Stromal cell of bone marrow (primary cell): ENCODE results near the gene RAB43.
"Not testable (repeated sequence)": the region's sequence is repeated elsewhere in the genome, so short reads cannot be mapped to it uniquely, and the experiment has no call there.

ENCODE experiments used
- DNase-seq: peaks from one replicate; pipeline ENCODE4 v3.0.0-alpha.2; 2012; ENCODE audit warnings: low read depth

The RAB43 gene

DNA sequence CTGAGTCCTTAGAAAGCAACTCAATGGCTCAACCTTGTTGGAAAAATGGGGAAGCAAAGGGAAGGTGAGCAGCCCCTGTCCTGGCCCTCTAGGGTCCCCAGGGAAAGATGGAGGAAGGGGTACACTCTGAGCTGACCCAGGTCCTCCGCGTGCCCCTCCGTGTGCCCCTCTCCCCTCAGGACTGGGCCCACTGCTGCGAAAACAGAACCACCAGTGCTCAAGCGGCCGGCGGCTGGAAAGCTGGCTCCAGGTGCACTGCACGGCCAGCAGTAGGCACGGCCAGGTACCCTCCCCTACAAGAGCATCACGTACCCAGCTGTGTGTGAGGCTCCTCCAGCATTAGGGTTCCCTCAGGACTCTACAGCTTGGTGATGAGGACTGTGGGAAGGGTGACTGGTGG lies 26.3 kb downstream of the RAB43 start:
- no peak for DNase-seq

DNA sequence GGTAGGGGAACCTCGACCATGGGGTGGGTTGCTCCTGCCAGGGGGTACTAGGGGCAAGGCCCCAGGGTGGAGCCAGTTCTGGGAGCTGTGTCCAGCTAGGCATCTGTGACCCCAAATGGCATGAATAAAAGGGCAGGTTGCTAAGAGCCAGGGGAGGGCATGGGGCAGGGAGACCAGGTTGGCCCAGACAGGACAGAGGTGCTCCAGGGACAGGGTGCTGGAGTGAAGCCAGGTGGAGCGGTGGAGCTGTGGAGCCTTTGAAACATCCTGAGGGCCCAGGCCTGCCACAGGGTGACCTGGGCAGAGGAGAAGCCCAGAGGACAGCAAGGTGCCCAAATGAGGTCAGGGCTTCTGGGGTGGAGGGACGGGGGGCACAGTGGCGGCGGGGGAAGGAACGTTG lies 33.3 kb downstream of the RAB43 start:
- not testable (repeated sequence) for DNase-seq

DNA sequence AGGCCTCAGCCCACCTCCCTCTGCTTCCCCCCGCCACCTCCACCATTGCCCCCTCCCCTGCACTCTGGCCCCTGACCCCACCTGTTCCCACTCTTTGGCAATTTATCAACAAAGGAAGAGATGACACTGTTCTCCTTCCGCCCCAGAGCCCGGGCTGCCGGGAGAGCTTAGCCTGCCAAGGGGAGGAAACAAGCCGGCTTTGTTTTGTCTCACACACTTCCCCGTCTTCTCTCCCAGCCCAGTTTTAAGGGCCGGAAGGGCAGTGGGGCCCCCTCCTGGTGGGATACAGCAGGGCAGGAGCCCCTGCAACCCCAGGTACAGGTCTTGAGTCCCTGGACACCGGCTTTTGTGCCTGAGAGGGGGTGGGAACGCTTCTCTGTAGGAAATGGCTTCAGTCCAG lies 33.7 kb downstream of the RAB43 start:
- DNase-seq: not testable (repeated sequence)

DNA sequence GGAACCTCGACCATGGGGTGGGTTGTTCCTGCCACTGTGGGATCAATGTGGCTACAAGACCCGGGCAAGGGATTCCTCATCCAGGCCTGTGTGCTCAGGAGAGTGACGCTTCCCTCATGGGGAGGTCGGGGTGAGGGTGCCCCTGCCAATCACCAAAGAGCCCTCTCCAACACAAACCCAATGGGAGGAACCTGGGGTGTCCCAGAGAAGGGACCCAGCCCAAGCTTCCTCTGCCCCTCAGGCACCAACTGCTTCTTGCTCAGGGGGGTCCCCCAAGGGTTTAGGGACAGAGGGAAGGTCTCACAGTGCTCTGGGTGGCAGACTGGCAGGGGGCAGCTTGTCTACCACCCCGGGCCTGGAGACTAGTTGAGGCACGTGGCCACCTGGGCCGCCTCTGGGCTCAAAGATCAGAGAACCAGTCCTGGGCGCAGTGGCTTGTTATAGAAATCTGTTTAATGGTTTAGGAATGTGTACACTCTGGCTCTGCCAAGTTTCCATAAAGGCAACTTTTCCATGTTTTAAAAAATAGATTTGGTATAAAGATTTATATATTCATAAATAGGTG lies 34.4 kb downstream of the RAB43 start:
- no peak for DNase-seq

DNA sequence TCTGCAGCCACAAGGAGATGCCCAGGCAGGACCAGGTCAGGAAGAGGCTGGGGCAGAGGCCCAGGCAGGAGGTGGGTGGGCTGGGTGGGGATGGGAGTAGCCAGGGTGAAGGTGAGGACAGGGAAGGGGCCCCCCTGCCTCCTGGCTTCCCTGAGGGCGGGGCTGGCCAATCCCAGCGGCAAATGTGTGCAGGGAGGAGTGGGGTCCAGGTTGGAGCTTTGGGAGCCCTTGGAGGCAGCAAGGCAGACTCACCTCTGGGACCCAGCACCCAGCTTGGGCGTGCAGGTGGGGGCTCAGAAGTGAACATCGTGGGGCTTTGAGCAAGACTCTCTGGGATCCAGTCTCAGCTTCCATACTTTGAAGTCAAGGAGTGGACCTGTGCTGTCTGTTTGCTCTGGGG lies 35.8 kb downstream of the RAB43 start:
- no peak for DNase-seq

DNA sequence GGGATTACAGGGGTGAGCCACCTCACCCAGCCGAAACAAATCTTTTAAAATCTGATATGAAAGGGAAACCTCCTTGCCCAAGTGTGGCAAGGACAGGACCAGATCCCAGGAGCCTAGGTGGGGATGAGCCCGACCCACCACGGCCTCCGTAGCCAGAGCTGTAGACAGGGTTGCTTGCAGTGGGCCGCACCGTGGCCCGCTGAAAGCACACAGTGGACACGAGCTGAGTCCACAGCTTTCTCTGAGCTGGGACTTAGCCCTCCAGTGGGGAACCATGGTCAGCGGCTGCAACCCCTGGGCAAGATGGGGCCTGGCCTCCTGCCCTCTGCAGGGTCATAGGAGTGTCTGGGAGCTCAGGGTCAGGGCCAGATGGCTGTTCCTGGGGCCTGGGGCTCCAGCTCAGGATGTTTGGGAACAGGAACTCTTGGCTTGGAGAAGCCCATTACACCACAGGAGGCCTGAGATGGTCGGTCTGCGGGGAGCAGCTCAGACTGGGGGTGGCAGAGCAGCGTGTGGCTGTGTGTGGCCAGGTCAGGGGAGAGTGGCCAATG lies 36.4 kb downstream of the RAB43 start:
- DNase-seq: no peak

DNA sequence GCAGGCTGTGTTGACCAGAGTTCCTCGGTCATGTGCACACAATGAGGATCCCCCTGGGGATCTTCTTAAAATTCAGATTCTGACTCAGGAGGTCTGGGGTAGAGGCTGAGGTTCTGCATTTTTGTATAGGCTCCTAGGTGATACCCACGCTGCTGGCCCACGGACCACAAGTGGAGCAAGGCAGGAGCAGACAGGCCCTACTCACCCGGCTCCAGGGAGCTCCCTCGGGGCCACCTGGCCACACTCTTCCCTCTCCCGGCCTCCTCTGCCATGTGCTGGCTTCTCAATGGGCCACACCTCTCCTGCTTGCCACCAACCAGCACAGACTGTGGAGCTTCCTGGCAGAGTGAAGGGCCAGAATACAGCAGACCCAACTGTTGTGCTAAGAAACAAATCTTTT lies 37.1 kb downstream of the RAB43 start:
- DNase-seq: no peak

DNA sequence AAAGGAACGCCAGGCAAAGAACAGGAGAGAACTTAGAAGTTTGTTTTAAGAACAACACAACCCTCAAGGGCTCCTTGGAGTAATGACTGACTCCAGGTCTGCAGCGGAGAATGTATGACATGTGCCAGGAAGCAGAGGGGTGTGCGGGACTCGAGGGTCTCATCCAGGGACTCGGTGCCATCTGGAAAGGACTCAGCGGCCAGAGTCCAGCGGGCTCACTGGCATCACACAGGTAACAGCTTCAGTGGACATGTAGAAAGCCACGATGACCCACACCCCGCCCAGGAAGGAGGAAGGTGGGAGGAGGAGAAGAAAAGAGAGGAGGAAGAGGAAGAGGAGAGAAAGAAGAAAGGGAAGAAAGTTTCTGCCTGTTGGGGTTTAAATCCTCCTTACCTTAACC lies 39.6 kb downstream of the RAB43 start:
- no peak for DNase-seq

DNA sequence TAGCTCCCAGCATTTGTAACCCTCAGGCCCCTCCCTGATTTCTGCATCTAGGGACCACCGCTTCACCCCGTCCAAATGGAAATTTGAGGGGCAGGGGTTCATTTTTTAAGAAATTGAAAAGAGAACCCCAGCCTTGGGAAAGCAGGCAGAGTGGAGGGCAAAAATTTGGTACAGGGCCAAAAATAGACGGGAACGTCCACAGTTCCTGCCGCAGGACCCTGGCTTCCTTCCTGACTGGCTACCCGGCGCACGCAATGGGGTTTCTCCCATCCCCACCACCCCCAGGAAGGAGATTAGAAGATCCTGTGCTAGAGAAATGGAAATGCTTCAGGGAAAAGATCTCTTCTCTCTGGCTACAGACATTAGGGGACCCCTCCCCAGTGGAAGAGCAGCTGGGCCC lies 40.1 kb downstream of the RAB43 start:
- no peak for DNase-seq

DNA sequence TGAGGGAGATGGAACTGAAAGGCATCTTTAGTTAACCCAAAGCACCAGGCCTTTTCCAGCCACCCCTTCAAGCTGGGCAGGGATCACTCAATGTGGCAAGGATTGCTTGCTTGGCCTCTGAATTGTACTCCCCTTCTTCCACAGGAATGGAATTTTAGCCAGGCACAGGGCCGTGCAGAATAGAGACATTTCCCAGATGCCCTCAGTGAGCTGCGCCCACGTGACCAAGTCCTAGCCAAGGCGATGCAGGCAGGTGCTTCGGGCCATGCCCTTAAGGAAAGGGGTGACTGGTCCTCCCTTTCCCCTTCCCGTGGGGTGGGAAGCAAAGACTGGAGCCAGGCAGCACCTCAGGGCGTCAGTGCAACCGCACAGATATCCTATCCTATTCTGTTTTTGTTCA lies 43.1 kb downstream of the RAB43 start:
- DNase-seq: no peak

DNA sequence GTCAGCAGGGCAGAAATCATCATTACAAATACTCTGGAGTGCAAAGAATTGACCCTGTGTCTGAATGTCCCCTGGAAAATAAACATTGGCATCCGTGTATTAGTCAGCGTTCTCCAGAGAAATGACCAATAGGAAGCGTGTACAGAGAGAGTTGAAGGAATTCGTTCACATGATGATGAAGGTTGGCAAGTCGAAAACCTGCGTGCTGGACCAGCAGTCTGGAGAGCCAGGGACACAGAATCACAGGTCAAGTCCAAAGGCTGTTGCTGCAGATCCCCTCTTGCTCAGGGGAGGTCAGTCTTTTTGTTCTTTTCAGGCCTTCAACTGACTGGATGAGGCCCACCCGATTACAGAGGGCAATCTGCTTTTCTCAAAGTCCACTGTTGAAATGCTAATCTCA lies 44.4 kb downstream of the RAB43 start:
- no peak for DNase-seq

DNA sequence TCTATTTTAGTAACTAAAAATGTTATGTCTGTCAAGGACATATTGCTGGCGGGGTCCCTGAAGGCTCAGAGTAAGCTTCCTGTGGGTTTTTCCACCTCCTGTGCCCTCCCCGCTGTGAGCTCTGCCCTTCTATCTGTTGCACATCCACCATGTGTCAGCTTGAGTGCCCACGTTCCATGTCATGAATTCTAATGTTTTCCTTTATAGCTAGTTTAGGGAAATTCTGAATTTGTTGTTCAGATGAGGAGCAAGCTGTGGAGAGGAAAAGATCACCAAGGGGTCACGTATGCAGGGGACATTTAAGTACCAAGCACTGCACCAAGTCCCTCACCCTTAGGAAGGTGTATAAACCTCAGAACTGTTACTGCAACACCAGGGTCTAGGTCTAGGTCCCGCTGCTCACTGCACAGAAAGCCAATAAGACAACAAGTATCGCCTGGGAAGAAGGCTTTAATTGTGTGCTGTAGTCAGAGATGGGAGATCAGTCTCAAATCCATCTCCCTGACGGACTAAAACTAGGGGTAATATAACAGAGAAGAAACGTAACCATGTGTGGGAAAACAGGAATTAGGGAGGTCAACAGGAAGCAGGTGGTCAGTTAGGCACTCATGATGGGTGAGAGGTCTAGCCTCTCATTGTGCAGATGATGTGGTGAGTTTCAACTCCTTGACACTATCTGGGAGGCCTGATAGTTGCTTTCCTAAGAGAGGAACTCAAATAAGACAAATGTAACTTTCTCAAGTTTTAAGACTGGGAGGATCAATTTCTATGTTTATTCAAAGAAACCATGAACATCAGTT lies 51.3 kb downstream of the RAB43 start:
- no peak for DNase-seq

DNA sequence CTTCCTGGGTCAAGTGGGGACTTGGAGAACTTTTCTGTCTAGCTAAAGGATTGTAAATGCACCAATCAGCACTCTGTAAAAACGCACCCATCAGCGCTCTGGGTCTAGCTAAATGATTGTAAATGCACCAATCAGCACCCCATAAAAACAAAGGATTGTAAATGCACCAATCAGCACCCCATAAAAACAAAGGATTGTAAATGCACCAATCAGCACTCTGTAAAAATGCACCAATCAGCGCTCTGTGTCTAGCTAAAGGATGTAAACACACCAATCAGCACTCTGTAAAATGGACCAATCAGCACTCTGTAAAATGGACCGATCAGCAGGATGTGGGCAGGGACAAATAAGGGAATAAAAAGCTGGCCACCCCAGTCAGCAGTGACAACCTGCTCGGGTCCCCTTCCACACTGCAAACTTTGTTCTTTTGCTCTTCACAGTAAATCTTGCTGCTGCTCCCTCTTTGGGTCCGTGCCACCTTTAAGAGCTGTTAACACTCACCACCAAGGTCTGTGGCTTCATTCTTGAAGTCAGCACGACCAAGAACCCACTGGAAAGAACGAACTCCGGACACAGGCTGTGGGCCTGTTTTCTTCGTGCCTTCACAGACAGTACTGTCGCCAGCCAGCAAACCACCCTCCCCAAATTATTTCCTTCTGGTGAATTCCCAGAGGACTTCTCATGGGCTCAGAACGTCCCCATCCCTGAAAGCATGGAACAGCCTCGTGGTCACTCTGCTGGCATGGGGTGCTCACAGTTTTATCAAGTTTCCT lies 52.1 kb downstream of the RAB43 start:
- not testable (repeated sequence) for DNase-seq

DNA sequence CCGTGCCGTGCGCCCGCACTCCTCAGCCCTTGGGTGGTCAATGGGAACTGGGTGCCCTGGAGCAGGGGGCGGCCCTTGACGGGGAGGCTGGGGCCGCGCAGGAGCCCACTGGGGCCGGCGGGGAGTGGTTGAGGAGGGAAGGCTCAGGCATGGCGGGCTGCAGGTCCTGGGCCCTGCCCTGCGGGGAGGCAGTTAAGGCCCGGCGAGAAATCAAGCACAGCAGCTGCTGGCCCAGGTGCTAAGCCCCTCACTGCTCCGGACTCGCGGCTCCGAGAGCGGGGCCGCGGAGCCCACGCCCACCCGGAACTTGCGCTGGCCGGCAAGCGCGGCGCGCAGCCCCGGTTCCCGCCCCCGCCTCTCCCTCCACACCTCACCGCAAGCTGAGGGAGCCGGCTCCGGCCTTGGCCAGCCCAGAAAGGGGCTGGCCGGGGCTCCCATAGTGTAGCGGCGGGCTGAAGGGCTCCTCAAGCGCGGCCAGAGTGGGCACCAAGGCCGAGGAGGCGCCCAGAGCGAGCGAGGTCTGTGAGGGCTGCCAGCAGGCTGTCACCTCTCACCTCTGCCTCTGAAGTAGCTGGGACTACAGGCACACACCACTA lies 53.2 kb downstream of the RAB43 start:
- no peak for DNase-seq

DNA sequence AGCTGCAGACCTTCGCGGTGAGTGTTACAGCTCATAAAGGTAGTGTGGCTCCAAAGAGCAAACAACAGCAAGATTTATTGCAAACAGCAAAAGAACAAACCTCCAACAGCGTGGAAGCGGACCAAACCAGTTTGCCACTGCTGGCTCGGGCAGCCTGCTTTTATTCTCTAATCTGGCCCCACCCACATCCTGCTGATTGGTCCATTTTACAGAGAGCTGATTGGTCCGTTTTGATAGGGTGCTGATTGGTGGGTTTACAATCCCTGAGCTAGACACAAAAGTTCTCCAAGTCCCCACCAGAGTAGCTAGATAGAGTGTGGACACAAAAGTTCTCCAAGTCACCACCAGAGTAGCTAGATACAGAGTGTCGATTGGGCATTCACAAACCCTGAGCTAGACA lies 53.9 kb downstream of the RAB43 start:
- DNase-seq: not testable (repeated sequence)

DNA sequence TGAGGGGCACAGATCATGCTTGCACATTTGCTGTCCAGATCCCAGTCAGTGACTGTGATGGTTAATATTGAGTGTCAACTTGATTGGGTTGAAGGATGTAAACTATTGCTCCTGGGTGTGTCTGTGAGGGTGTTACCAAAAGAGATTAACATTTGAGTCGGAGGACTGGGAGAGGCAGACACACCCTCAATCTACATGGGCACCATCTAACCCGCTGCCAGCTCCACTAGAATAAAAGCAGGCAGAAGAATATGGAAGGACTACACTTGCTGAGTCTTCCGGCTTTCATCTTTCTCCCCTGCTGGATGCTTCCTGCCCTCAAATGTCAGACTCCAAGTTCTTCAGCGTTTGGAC lies 55.9 kb downstream of the RAB43 start:
- no peak for DNase-seq

DNA sequence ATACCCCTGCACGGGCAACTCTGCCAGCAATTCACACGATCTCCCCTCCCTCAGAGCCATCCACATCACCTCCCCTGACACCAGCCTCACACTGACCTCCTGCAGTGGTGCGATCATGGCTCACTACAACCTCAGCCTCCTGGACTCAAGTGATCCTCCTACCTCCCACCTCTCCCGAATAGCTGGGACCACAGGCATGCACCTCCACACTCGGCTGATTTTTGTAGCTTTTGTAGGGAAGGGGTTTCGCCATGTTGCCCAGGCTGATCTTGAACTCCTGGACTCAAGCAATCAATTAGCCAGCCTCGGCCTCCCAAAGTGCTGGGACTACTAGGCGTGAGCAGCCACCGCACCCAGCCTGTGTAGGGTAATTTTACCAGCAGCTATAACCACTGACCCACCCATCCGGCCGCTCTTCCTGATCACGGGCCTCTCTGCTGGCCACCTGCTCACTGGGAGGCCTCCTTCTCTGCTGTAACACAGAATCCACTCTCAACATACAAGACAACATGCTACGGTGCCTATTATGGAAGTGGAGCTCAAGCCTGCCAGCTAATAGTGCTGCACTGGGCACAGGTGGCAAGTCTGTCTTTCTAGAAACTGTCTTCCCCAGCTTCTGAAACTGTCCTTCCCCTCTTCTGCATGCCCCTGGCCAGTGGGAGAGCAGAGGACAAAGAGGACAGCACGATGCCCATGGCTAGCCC lies 56.4 kb downstream of the RAB43 start:
- no peak for DNase-seq

DNA sequence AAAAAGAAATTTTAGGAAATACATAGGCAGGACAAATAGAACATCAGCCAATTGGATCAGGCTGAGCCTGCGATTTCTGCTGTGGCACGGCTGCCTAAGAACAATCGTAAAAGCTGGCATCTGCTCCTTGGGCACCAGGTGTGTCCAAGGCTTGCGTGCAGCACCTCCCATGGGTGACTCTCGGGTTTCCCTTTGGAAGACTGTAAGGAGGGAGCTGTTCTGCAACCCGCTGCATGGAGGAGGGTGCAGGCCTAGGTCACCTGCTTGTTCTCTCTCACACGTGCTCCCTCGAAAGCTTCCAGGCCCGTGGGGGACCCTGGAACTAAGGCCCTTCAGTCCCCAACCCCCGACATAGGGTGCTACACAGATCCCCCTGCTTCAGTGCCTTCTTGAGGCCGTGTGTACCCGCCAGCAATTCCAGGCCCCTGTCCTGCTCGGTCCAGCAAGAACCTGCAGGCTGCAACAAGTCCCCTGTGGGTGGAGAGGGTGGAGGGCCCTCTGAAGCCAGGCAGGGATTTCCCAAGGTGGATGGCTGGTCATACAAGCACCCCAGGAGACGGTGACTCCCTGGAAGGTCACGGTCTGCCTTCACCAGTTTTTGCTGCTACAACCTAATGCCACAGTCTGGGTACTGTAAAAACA lies 57.6 kb downstream of the RAB43 start:
- no peak for DNase-seq

DNA sequence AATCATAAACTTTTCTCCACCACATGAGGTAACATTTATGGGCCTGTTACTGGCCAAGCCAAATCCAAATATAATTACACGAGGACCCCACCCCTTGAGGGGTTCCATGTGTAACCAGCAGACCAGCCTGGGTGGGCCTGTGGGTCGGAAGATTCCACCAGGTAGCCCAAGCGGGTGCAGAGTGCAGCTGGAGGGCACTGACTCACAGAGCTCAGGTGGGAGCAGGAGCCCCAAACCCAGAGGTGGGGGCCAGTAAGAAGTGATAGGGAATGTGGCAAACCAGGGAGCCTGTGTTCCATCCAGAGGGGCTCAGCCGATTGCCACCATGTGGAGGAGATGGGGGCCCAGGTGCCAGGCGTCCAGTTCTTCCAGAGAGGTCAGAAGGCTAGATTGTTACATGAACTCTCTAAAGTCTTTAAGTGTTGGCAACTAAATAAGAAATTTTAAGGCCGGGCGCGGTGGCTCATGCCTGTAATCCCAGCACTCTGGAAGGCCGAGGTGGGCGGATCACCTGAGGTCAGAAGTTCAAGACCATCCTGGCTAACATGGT lies 58.4 kb downstream of the RAB43 start:
- DNase-seq: no peak

DNA sequence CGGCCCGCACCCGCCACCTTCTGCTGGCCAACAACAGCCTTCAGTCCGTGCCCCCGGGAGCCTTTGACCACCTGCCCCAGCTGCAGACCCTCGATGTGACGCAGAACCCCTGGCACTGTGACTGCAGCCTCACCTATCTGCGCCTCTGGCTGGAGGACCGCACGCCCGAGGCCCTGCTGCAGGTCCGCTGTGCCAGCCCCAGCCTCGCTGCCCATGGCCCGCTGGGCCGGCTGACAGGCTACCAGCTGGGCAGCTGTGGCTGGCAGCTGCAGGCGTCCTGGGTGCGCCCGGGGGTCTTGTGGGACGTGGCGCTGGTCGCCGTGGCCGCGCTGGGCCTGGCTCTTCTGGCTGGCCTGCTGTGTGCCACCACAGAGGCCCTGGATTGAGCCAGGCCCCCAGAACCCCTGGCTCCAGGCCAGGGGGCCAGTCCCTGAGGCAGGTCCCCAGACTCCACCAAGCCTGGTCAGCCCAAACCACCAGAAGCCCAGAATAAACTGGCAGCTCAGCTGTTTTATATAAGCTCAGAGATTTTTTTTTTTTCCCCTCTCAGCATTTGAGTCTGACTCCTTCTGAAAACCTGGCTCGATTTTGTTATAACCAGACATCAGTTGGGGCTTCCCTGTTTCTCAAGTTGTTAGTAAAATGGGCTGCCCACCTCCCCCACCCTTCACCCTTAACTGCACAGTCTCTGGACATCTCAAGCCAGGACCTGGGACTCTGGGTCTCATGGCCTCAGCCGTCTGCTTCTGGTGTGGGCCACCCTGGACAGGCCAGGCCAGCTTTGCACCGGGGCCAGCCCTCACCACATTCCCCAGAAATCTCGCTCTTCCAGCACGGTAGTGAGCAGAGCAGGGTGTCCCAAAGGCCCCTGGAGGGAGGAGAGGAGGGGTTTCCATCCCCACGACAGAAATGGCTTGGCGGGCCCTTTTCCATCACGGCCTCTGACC lies 59.4 kb downstream of the RAB43 start:
- no peak for DNase-seq
